GM19324 (cell line): Measurements from ENCODE around the gene PPM1G.
"Not testable (repeated sequence)": the region's sequence is repeated elsewhere in the genome, so short reads cannot be mapped to it uniquely, and the experiment has no call there.

ENCODE experiments used
- ATAC-seq: cut with Tn5 transposase; IDR thresholded peaks from one replicate; pipeline ENCODE4 v1.9.1; 2021; ENCODE audit warnings: mild to moderate bottlenecking, moderate library complexity; ENCODE audit not compliant: unreplicated experiment, low FRiP score

PPM1G gene

GRCh38 chr2:27409321-27410073 lies at the start of gene PPM1G:
Gene PPM1G (minus strand): TSS chr2:27409591. CDS start chr2:27409422, 169 bp downstream.
- peak; percentile 96 for ATAC-seq

GRCh38 chr2:27453968-27454367 lies 44.6 kb upstream of the PPM1G start:
- no peak for ATAC-seq

- no peak for ATAC-seq
Measured at GRCh38 chr2:27451095-27451494, 41.7 kb upstream of the PPM1G start.

- ATAC-seq: no peak
Measured at GRCh38 chr2:27448381-27448780, 39.0 kb upstream of the PPM1G start.

GRCh38 chr2:27446057-27446456 lies 36.7 kb upstream of the PPM1G start:
- no peak for ATAC-seq

- no peak for ATAC-seq
Measured at GRCh38 chr2:27445615-27446014, 36.2 kb upstream of the PPM1G start.

GRCh38 chr2:27445155-27445554 lies 35.8 kb upstream of the PPM1G start:
- ATAC-seq: no peak

- ATAC-seq: no peak
Measured at GRCh38 chr2:27442920-27443282, 33.5 kb upstream of the PPM1G start.

GRCh38 chr2:27441958-27442919 lies 32.8 kb upstream of the PPM1G start, which contains the start of gene KRTCAP3:
Gene KRTCAP3 (plus strand): TSS chr2:27442381. CDS start chr2:27442413, 32 bp downstream.
- ATAC-seq: no peak

- ATAC-seq: no peak
Measured at GRCh38 chr2:27441226-27441926, 32.0 kb upstream of the PPM1G start.

GRCh38 chr2:27435628-27436027 lies 26.2 kb upstream of the PPM1G start:
- no peak for ATAC-seq

- ATAC-seq: no peak
Measured at GRCh38 chr2:27431395-27431794, 22.0 kb upstream of the PPM1G start.

GRCh38 chr2:27428978-27429541 lies 19.7 kb upstream of the PPM1G start:
- ATAC-seq: peak; percentile 70

- ATAC-seq: peak; percentile 94
Measured at GRCh38 chr2:27428213-27428977, 19.0 kb upstream of the PPM1G start, which contains the start of gene NRBP1. Gene NRBP1 (plus strand): TSS chr2:27428631. CDS start chr2:27433274, 4,643 bp downstream.

- no peak for ATAC-seq
Measured at GRCh38 chr2:27427863-27428212, 18.4 kb upstream of the PPM1G start.

- ATAC-seq: not testable (repeated sequence)
Measured at GRCh38 chr2:27425039-27425438, 15.6 kb upstream of the PPM1G start.

- no peak for ATAC-seq
Measured at GRCh38 chr2:27422958-27423357, 13.6 kb upstream of the PPM1G start.

GRCh38 chr2:27421660-27422250 lies 12.4 kb upstream of the PPM1G start:
- no peak for ATAC-seq

- ATAC-seq: no peak
Measured at GRCh38 chr2:27420996-27421395, 11.6 kb upstream of the PPM1G start.
